Measurements from ENCODE around the gene U2SURP.

GRCh38 chr3:142968319-142969025 lies 32.9 kb upstream of the U2SURP start:
- TF ChIP-seq CTCF (IDR thresholded peaks at IDR 0.05; ENCODE audit: poor library complexity) (no peak), EZH2 (IDR thresholded peaks at IDR 0.05; ENCODE audit: borderline replicate concordance) (no peak), EZH2phosphoT487 (IDR thresholded peaks at IDR 0.05; ENCODE audit: low read depth, severe bottlenecking, unreplicated experiment) (no peak)

All from hepatocyte (in vitro differentiated cells).